ENCODE results near the gene CELF3.
"Not testable (repeated sequence)": the region's sequence is repeated elsewhere in the genome, so short reads cannot be mapped to it uniquely, and the experiment has no call there.

CELF3 gene

DNA sequence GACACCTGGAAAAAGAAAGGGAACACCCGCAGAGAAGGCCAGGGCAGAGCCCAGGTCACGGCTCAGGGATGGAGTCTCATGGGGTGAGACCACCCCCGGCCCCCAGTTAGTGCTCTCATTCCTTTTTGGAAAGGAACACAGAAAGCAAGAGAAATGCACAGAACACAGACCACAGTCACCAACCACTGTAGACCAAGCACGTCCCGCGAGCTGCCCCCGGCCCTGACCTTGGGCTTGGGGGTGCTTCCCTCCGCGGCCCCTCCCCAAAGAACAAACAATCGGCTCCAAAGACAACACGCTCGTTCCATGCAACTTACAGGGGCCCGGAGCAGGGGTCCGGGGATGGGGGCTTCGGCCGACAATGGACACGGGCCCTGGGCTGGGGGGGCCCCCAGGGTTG lies 12.8 kb downstream of the CELF3 start:
- DNase-seq (ENCODE audit: low read depth in 2 of 2): no peak

DNA sequence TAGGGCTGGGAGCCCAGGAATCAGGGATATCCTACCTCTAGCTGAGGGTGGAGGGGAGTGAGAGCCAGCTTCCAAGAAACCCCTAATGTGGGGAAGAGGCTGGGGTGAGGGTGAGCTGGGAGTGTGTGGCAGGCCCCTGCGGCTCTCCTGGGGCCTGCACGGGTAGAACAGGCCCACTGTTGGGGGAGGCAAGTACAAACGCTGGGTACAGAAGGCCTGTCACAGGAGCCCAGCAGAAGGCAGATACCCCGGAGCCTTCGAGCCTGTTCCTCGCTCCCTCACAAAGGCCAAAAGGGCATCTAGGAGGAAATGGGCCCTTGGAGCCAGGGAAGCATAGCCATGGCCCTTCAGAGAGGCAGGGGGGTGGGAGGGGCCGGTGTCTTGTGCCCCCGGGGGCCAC lies 13.7 kb downstream of the CELF3 start:
- no peak for DNase-seq (ENCODE audit: low read depth in 2 of 2)

- no peak for DNase-seq (ENCODE audit: low read depth in 2 of 2)
Measured at GRCh38 chr1:151701515-151701914, 15.1 kb downstream of the CELF3 start.

- peak in 1 of 2 experiments; percentile 13 for DNase-seq (ENCODE audit: low read depth in 2 of 2)
Measured at GRCh38 chr1:151693057-151693651, 23.4 kb downstream of the CELF3 start.

GRCh38 chr1:151692226-151692625 lies 24.4 kb downstream of the CELF3 start:
- DNase-seq (ENCODE audit: low read depth in 2 of 2): no peak

- DNase-seq (ENCODE audit: low read depth in 2 of 2): no peak
Measured at GRCh38 chr1:151689494-151689893, 27.1 kb downstream of the CELF3 start.

GRCh38 chr1:151686561-151686960 lies 30.0 kb downstream of the CELF3 start:
- DNase-seq (ENCODE audit: low read depth in 2 of 2): no peak

DNA sequence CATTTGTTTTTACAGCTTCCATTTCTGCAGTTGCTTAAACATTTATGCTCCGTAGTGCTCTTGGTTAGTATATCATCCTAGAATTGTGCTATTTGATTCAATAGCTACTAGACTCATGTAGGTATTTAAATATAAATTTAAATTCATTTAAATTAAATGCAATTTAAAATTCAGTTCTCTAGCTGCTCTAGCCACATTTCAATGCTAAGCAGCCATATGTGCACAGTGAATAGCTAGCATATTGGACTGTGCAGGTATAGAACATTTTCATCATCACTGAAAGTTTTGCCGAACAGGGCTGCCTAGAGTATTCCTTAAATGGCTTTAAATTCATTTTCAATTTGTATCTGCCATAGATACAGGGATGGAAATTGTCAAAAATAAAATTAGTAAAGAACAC lies 32.5 kb downstream of the CELF3 start:
- DNase-seq (ENCODE audit: low read depth in 2 of 2): no peak

DNA sequence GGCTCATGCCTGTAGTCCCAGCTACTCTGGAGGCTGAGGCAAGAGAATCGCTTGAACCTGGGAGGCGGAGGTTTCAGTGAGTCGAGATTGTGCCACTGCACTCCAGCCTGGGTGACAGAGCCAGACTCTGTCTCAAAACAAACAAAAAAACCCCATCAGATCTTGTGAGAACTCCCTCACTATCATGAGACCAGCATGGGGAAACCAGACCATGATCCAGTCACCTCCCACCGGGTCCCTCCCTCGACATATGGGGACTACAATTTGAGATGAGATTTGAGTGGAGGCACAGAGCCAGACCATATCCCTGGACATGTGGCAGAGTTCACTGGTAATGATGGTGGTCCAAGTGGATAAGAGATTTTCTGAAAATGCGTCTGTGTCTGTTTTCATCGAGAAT lies 33.7 kb downstream of the CELF3 start:
- not testable (repeated sequence) for DNase-seq (ENCODE audit: low read depth in 2 of 2)

DNA sequence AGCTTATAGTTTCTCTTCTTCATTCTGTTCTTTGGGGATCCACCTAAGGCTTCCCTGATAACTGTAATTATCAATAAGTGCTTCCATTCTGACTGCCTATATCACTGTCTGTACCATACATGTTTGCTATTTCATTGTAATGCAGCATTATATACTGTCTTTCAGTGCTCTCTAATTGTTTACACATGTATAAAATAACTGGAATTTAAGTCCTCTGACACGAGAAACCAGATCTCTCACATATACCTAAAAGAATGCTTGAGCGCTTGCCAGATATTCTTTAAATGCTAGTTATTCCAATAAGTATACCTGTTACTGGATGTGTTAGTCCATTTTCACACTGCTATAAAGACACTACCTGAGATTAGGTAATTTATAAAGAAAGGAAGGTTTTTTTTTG lies 34.7 kb downstream of the CELF3 start:
- peak; percentile 57 for DNase-seq (ENCODE audit: low read depth in 2 of 2)

DNA sequence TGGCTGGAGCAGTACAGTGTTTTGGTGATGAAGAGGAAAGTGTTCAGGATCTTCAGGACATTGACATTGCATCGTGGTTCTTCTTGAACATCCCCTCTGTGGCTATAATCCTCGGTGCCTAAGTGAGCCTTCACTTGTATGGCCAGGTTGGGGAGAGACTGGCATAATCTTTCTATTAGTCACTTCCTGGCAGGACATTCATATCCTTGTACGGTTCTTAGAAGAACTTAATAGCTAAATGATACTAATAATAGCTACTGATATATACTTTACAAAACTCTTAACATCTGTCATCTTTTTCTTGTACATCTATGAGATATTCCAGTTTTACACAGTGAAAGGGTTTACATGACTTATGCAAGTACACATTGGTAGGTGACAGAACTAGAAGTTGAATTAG lies 35.8 kb downstream of the CELF3 start:
- peak; percentile 76 to 77 for DNase-seq (ENCODE audit: low read depth in 2 of 2)

- no peak for DNase-seq (ENCODE audit: low read depth in 2 of 2)
Measured at GRCh38 chr1:151680391-151680790, 36.2 kb downstream of the CELF3 start.

- no peak for DNase-seq (ENCODE audit: low read depth in 2 of 2)
Measured at GRCh38 chr1:151673407-151673806, 43.2 kb downstream of the CELF3 start.

DNA sequence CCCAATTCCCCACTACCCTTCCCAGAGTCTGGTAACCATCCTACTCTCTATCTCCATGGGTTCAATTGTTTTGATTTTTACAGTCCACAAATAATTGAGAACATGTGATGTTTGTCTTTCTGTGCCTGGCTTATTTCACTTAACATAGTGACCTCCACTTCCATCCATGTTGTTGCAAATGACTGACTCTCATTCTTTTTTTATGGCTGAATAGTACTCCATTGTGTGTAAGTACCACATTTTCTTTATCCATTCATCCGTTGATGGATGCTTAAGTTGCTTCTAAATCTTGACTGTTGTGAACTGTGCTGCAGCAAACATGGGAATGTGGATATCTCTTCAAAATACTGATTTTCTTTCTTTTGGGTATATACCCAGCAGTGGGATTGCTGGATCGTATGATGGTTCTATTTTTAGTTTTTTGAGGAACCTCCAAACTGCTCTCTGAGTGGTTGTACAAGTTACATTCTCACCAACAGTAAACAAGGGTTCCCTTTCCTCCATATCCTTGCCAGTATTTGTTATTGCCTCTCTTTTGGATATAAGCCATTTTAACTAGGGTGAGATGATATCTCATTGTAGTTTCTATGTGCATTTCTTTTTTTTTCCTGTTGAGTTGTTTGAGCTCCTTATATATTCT lies 46.4 kb downstream of the CELF3 start:
- DNase-seq (ENCODE audit: low read depth in 2 of 2): not testable (repeated sequence)

GRCh38 chr1:151668090-151668489 lies 48.5 kb downstream of the CELF3 start:
- no peak for DNase-seq (ENCODE audit: low read depth in 2 of 2)

GRCh38 chr1:151661751-151662150 lies 54.9 kb downstream of the CELF3 start:
- no peak for DNase-seq (ENCODE audit: low read depth in 2 of 2)

DNA sequence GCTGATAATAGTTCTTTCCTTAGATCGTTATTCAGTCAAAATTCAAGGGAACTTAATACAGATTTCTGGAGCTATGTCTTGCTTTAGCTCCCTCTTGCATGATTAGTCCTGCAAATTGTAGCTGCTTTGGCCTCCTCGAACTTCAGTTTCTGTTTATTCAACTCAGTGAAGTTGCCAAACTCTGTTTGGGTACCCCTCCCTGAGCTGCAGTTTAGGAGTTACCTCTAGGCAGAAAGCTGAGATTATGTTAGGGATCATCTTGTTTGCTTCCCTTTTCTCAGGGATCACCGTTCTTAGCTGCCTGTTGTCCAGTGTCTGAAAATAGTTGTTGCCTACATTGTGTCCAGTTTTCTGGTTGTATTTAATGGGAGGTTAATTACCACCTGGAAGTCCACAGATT lies 61.2 kb downstream of the CELF3 start:
- DNase-seq (ENCODE audit: low read depth in 2 of 2): no peak

GRCh38 chr1:151653397-151653796 lies 63.2 kb downstream of the CELF3 start:
- DNase-seq (ENCODE audit: low read depth in 2 of 2): peak; percentile 27 to 29
